OCI-M1 (cell line): Measurements from ENCODE around the gene PTX4.
"Not testable (repeated sequence)": the region's sequence is repeated elsewhere in the genome, so short reads cannot be mapped to it uniquely, and the experiment has no call there.

Source experiments
- DNase-seq: peaks from one replicate; lab custom pipeline; 2025; lab: John Stamatoyannopoulos, UW

Gene PTX4

DNA sequence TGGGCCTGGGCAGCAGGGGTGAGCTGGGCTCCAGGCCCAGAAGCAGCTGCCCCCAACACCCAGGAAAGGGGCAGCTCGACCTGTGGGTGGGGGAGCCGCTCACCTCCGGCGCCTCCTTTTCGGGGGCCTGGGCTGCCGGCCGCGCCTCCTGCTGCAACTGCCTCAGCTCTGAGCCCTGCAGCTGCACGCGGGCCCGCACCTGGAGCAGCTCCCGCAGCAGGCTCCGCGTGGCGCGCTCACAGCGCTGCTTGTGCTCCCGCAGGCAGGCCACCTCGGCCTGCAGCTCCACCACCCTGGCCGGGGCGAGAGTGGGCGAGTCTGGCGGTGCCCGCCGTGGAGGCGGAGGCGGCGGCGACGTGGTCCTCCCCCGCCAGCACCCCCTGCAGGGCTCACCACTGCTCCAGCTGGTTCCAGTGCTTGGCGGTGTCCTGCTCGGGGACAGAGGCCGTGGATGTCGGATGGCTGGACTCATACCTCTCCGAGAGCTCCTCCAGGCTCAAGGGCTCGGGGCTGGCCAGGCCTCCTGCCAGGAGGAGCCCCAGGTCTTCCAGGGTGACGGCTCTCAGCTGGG, 45.3 kb downstream of the PTX4 start:
- no peak for DNase-seq

- no peak for DNase-seq
Observed at GRCh38 chr16:1442697-1443096, 46.0 kb downstream of the PTX4 start.

DNA sequence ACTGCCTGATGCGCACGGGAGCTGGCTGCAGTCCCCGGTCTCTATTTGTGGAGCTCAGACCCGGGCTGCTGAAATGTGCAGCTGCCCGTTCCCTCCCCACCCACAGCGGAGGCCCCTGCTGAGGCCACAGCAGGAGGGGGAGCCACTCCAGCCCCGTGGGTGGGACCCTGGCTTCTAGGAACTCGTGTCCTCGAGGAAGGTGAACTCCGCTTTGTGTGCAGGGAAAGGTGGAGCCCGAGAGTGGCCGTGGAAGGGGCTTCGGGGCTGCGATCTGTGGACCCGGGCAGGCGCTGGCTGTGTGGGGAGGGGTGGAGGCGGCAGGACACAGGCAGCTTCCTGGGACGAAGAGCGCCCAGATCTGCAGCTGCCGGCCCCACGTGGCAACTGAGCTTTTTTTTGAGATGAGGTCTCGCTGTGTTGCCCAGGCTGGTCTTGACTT, 47.3 kb downstream of the PTX4 start:
- DNase-seq: no peak

GRCh38 chr16:1439699-1440074, 49.1 kb downstream of the PTX4 start:
- not testable (repeated sequence) for DNase-seq

DNA sequence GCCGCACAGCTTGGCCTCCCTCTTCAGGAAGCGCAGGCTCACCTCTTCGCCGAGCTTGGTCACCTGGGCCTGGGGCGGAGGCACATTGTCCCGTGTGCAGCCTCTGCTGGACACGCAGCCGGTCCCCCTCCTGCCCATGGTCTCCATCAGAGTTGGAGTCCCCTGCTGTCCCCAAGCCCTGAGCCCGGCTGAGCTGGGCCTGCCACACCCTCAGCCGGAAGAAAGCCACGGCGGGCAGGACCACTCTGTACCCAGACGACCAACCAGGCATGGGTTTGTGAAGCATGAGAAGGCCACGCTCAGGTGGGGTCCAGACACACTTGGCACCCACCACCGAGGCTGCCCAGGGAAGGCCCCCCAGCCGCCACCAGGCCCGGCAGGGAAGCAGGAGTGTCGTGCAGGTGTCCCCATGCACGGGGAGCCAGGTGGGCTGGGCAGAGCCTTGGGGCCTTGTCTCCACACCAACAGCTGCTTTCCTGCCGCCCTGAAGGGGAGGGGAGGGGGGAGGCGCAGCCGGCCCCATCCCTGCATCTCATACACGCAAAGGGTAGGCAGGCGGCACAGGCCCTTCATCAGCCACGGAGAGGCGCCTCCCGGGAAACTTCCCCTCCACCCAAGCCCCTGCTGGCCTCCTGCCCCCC, 49.6 kb downstream of the PTX4 start:
- DNase-seq: no peak

DNA sequence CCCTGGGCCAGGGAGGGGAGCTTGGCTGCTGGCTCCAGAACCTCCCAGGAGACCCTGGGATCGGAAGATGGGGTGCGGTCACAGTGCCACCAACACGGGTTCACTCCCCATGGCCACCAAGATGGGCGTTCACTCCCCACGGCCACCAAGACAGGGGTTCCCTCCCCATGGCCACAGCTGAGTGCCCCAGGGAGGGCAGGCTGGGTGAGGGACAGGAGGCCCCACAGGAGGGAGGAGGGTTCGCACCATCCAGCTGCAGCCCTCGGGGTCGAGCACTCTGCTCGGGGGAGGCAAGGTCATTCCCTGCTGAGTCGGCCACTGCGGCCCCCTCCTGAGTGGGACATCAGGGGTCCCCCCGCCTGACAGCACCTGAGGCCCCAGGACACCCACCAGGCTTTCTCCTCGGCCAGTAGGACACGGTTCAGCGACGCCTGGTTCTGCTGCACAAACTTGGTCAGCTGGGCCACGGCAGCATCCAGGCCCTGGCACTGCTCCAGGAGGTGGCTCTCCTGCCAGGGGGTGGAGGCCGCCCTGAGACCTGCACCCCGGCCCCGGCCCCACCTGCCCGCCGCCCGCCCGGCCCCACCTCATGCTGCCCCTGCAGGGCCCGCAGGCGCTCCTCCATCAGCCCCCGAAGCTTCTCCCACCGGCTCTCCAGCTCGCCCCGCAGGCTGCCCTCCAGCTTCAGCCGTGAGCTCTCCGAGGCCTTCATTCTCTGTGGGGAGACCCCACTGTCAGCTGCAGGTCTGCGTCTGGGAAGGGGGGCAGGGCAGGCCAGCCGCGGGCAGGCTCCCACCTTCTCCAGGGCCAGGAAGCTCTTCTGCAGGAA, 50.3 kb downstream of the PTX4 start:
- DNase-seq: no peak

GRCh38 chr16:1437606-1438005, 51.1 kb downstream of the PTX4 start:
- DNase-seq: no peak

DNA sequence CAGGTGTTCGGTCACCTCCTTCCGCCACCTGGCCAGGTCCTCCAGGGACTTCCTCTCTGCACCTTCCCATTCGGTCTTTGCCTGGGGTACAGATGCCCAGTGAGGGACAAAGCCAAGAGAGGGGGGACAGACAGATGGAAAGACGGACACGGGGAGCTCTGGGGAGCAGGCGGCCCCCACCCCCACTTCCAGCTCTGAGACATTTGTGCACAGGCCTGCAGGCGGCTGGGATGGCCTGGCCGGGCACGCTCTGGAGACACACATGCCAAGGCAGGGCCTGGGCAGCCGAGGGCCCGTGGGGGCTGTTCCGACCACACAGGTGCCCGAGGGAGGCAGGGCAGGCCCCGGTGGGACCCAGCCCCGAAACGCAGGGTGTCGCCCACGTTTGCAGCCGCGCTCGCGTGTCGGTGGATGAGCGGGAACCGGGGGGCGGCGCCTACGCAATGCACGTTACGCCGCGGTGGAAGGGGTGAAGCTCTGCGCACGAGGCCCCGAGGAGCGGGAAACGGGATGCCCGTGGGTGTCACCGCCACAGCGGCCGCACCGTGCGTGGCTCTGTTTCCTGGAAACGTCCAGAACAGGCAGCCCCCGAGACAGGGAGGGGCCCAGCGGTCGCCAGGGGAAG, 51.9 kb downstream of the PTX4 start:
- DNase-seq: no peak

DNA sequence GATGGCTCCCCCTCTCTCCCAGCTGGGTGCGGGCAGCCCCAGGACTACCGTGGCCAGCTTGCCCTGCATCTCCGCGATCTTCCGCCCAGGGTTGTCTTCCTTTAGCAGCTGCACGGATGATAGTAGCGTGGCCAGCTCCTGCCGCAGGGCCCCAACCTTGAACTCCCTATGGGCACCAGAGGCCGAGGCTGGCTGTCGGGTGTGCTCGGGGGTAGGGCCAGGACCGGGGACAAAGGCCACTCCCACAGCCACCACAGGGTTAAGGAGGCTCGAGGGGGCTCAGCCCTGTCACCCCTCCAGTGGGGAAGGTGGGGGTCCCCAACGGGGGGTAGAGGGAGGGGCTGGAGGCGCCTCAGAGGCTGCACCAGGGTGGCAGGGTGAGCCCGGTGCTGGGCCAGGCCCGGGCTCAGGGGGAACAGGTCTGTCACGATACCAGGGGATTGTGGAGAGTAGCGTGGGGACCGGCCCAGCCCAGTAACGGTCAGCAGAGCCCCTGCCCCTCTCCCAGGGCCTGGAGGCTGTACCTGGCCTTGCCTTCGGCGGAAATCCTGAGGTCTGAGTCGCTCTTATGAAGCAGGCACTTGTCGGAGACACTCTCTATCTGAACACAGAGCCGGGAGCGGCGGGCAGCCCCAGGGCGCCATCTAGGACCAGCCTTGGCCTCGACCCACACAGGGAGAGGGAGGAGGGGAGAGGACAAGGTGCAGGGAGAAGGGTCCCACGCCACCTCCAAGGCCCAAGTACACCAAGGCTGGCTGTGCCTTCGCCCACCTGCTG, 52.6 kb downstream of the PTX4 start:
- DNase-seq: no peak
